Kidney (tissue), 14 donors: ENCODE results near the gene ASIP. TPM values are rescaled to one million over a fixed set of nuclear protein-coding genes. Genes with fewer than 3 reads are reported as not detected.

ENCODE experiments used
- DNase-seq, 5 donors: peaks; one replicate each; pipeline ENCODE4 v3.0.0-alpha.2; 2013 to 2020
- FAIRE-seq: peaks from 2 replicates; lab custom pipeline; 2012; peaks lifted over from hg19 to GRCh38; lab: Jason Lieb, UNC
- H3K27ac ChIP-seq, 2 donors: one replicate each; pipeline ENCODE4 v1.7.0; 2013; ENCODE audit warnings: low read depth in 2 of 2, low read length in 2 of 2, inconsistent platforms in 1 of 2
- H3K27me3 ChIP-seq: one replicate; pipeline ENCODE4 v1.7.1; 2013; ENCODE audit warnings: low read length, inconsistent platforms; ENCODE audit not compliant: control insufficient read depth, insufficient read depth
- H3K36me3 ChIP-seq, 3 donors: one replicate each; pipeline versions ENCODE4 v1.7.0 to v1.7.1; 2013; ENCODE audit warnings: low read length in 3 of 3, control low read depth in 1 of 3, inconsistent platforms in 1 of 3; ENCODE audit not compliant: insufficient read depth in 3 of 3, control insufficient read depth in 2 of 3
- H3K4me1 ChIP-seq, 3 donors: one replicate each; pipeline versions ENCODE4 v1.7.0 to v1.7.1; 2013; ENCODE audit warnings: low read length in 3 of 3, inconsistent platforms in 1 of 3, low read depth in 1 of 3; ENCODE audit not compliant: control insufficient read depth in 2 of 3, insufficient read depth in 2 of 3
- H3K4me3 ChIP-seq, 3 donors: one replicate each; pipeline versions ENCODE4 v1.7.0 to v1.8.1; 2013; ENCODE audit warnings: low read length in 3 of 3, control low read depth in 1 of 3, inconsistent platforms in 1 of 3
- H3K9ac ChIP-seq, 3 donors: one replicate each; pipeline versions ENCODE4 v1.7.0 to v1.7.1; 2013; ENCODE audit warnings: low read length in 3 of 3, control low read depth in 1 of 3, inconsistent platforms in 1 of 3
- H3K9me3 ChIP-seq, 3 donors: one replicate each; pipeline versions ENCODE4 v1.7.0 to v1.7.1; 2013; ENCODE audit warnings: low read length in 3 of 3, control low read depth in 1 of 3, inconsistent platforms in 1 of 3; ENCODE audit not compliant: control insufficient read depth in 2 of 3, insufficient read depth in 1 of 3
- intact Hi-C: fragments of 100-400 bp; cut with DNase I; formaldehyde crosslinking; loops from one replicate; pipeline ENCODE4 v1.11.1; 2022
- polyA plus RNA-seq: library from polyadenylated mRNA; stranded (reverse); fragments of 350-450 nt; fragmentation: Illumina TruSeq; extraction: RNeasy Lipid Tissue Mini Kit (QIAGEN cat#74804); gene quantifications from one replicate; pipeline ENCODE4 v1.2.3, GENCODE V29; 2014; ENCODE audit warnings: low read depth, low replicate concordance; ENCODE audit not compliant: insufficient read depth
- total RNA-seq: library from RNA; stranded (reverse); fragmentation: NEBNext Ultra II Directional; extraction: Animal tissue kit (Norgen Biotek cat#: 25700); gene quantifications from one replicate; pipeline ENCODE4 v1.2.1, GENCODE V29; 2021
- TF ChIP-seq, protein P1 (sequence below): IDR thresholded peaks from 3 replicates; pipeline ENCODE4 v1.5.1; 2012; ENCODE audit warnings: mild to moderate bottlenecking, moderate library complexity, borderline replicate concordance; ENCODE audit not compliant: insufficient read depth; ENCODE audit errors: extremely low read depth
- donor health status: control.
- donor health status: control.
- donor health status: control.
- donor health status: control.
- donor health status: control.
- donor health status: DM: yes; HTN: yes; CAD: no.
- donor health status: Normal renal cell carcinoma (clear cell type).

Gene ASIP
- total and polyA plus RNA-seq, 2 donors from 2014 or later: 0.84 TPM; not detected in 1

DNA sequence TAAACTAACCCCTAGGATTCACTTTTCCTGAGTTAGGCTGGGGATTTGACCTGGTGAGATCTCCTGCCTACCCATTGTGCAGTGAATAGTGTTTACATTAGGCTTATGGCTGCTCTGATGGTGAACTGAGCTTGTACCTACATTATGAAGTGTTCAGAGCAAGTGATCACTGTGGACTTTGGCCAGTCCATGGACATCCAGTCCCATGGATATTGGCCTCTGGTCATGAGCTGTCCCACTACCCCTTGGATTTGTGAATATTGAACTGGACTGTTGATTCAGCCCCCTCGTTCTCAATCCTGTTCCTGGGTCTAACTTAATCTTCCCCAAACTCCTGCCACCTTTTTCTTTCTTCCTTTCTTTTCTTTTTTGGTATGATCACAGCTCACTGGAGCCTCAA is 13.8 kb downstream of the ASIP start:
- FAIRE-seq (no peak), DNase-seq (no peak)
- Histone ChIP-seq H3K4me3 (no peak overlapping the region), H3K9ac (no peak overlapping the region), H3K27me3 (no peaks in the 10 kb centered on the region), H3K27ac (no peak overlapping the region), H3K9me3 (no peaks in the 10 kb centered on the region), H3K4me1 (no peaks in the 10 kb centered on the region), H3K36me3 (no peaks in the 10 kb centered on the region)
- intact Hi-C loops: no loop called here
- TF ChIP-seq, protein P1, sequence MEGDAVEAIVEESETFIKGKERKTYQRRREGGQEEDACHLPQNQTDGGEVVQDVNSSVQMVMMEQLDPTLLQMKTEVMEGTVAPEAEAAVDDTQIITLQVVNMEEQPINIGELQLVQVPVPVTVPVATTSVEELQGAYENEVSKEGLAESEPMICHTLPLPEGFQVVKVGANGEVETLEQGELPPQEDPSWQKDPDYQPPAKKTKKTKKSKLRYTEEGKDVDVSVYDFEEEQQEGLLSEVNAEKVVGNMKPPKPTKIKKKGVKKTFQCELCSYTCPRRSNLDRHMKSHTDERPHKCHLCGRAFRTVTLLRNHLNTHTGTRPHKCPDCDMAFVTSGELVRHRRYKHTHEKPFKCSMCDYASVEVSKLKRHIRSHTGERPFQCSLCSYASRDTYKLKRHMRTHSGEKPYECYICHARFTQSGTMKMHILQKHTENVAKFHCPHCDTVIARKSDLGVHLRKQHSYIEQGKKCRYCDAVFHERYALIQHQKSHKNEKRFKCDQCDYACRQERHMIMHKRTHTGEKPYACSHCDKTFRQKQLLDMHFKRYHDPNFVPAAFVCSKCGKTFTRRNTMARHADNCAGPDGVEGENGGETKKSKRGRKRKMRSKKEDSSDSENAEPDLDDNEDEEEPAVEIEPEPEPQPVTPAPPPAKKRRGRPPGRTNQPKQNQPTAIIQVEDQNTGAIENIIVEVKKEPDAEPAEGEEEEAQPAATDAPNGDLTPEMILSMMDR: no peak

DNA sequence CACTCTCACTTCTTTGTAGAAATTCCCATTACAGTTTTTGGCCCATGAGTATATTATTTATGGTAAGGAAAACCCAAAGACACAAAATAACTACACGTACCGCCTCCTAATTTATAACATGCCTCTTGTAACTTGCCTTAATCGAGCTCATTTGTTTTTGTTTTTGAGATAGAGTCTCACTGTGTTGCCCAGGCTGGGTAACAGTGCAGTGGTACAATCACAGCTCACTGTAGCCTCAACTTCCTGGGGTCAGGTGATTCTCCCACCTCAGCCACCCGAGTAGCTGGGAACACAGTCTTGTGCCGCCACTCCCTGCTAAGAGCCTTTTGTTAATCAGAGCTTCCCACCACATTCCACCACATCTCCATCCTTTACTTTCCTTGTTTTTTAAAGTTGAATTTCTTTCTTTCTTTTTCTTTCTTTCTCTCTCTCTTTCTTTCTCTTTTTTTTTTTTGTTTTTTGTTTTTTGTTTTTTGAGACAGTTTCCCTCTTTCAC is 15.5 kb downstream of the ASIP start:
- Histone ChIP-seq H3K27me3 (no peaks in the 10 kb centered on the region), H3K4me1 (no peaks in the 10 kb centered on the region), H3K36me3 (no peaks in the 10 kb centered on the region), H3K9me3 (no peaks in the 10 kb centered on the region), H3K9ac (no peak overlapping the region), H3K4me3 (no peak overlapping the region), H3K27ac (no peak overlapping the region)
- intact Hi-C loops: no loop called here
- TF ChIP-seq, protein P1: no peak
- DNase-seq: no peak
- FAIRE-seq: no peak

DNA sequence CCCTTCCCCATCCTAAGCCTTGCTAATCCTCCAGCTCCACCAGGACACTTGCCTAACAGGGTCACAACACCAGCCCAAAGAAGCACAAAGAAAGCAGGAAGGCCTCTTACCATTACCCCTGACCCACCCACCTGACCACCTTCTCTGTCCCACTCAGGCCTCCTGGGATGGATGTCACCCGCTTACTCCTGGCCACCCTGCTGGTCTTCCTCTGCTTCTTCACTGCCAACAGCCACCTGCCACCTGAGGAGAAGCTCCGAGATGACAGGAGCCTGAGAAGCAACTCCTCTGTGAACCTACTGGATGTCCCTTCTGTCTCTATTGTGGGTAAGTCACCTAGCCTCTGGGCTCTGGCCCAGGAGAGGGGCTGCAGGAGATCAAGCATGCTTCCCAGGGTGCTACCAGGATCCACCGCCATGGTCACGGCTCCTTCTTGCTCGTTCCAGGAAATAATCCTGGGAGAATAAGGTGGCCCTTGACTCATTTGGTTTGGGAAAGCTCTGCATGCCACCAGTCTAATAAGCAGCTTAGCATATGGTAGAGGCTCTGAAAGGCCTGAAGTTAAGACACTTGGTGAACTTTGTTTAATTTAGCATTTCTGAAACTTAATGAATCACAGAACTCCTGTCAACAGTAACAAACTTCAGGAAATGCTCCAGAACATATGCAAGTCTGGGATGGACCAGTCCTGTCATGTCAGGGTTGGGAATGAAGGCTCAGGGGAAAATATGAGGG is 19.2 kb downstream of the ASIP start:
- FAIRE-seq: no peak
- H3K27me3 ChIP-seq: no peaks in the 10 kb centered on the region

More for the DNA sequence above, 19.2 kb downstream of the ASIP start:
- H3K4me3 ChIP-seq: no peak overlapping the region
- H3K9ac ChIP-seq: no peak overlapping the region
- no peak for DNase-seq
- peaks cover 0 to 5% (median 0%) of the 10 kb centered on the region in 3 donors for H3K4me1 ChIP-seq
- TF ChIP-seq, protein P1: no peak
- no peaks in the 10 kb centered on the region for H3K36me3 ChIP-seq
- intact Hi-C loops: no loop called here
- H3K9me3 ChIP-seq: no peaks in the 10 kb centered on the region
- no peak overlapping the region for H3K27ac ChIP-seq
